HepG2 (cell line): ENCODE data around the gene MCU. TPM values are rescaled to one million over a fixed set of nuclear protein-coding genes. Genes with fewer than 3 reads are reported as not detected.

Experiments used
- ASH2L ChIP-seq: fragments of 300-600, 200-600 bp; sonication (generic); IDR thresholded peaks from 2 replicates; pipeline ENCODE4 v1.7.0; 2017; ENCODE audit warnings: low read depth, mild to moderate bottlenecking, moderate library complexity, mixed read lengths, low read length; ENCODE audit not compliant: insufficient read length
- CBFB ChIP-seq: sonication (generic); formaldehyde crosslinking; IDR thresholded peaks from 2 replicates; pipeline ENCODE4 v1.4.0; 2020; ENCODE audit warnings: missing genetic modification reagents
- FOXC1 ChIP-seq: sonication (generic); formaldehyde crosslinking; IDR thresholded peaks from 2 replicates; pipeline ENCODE4 v1.8.0; 2022; ENCODE audit warnings: mild to moderate bottlenecking, missing genetic modification reagents, borderline replicate concordance
- PHF5A ChIP-seq: IDR thresholded peaks from one replicate; pipeline ENCODE4 v1.6.1; 2018; ENCODE audit warnings: low read depth, missing genetic modification reagents; ENCODE audit not compliant: unreplicated experiment
- RBFOX2 ChIP-seq: fragments of 200-400 bp; formaldehyde crosslinking; IDR thresholded peaks from 2 replicates; pipeline ENCODE4 v1.6.1; 2017; ENCODE audit warnings: low read depth, mild to moderate bottlenecking, low read length
- RFX1 ChIP-seq: fragments of 450-650 bp; IDR thresholded peaks from 2 replicates; pipeline ENCODE4 v1.6.1; 2017
- SP4 ChIP-seq: sonication (generic); formaldehyde crosslinking; IDR thresholded peaks from 2 replicates; pipeline ENCODE4 v1.8.1; 2023; ENCODE audit warnings: mild to moderate bottlenecking, missing genetic modification reagents
- TCF7 ChIP-seq: sonication (generic); IDR thresholded peaks from 2 replicates; pipeline ENCODE4 v1.6.1; 2016; ENCODE audit warnings: antibody characterized with exemption, low read depth
- ZNF136 ChIP-seq: sonication (generic); formaldehyde crosslinking; IDR thresholded peaks from 2 replicates; pipeline ENCODE4 v1.8.1; 2022; ENCODE audit warnings: low read depth, mild to moderate bottlenecking, moderate library complexity, missing genetic modification reagents
- polyA plus RNA-seq, 8 experiments: library from polyadenylated mRNA; depleted of rRNA in 3 of 8; stranded (reverse) in 7 of 8; unstranded in 1 of 8; fragments of >200 nt; fragmentation: Illumina TruSeq in 4 of 8; extraction: Trizol in 4 of 8; gene quantifications; 2 replicates each; pipeline versions ENCODE4 v1.2.1 to v1.2.3, GENCODE V29; 2011 to 2016; ENCODE audit warnings: low read depth in 4 of 8, missing spikeins in 1 of 8, mixed read lengths in 1 of 8; ENCODE audit not compliant: insufficient read depth in 1 of 8
- total RNA-seq, 5 experiments: library from RNA; depleted of rRNA; stranded (reverse); fragments of >200 nt; fragmentation: Illumina TruSeq; extraction: Trizol; gene quantifications; 2 replicates each; pipeline ENCODE4 v1.2.3, GENCODE V29; 2016; ENCODE audit warnings: low read depth in 1 of 5
- TF ChIP-seq, protein P1 (sequence below): sonication (generic); formaldehyde crosslinking; IDR thresholded peaks from 2 replicates; pipeline ENCODE4 v1.8.0; 2022; ENCODE audit warnings: missing genetic modification reagents, mild to moderate bottlenecking, moderate library complexity, borderline replicate concordance
- TF ChIP-seq, protein P2 (sequence below): IDR thresholded peaks from 2 replicates; pipeline ENCODE4 v1.4.0; 2020; ENCODE audit warnings: mild to moderate bottlenecking, missing genetic modification reagents
- TF ChIP-seq, protein P3 (sequence below): sonication (generic); formaldehyde crosslinking; IDR thresholded peaks from 2 replicates; pipeline ENCODE4 v1.4.0; 2020; ENCODE audit warnings: mild to moderate bottlenecking, missing genetic modification reagents

The MCU gene
- total and polyA plus RNA-seq, 2 of the 13 experiments (the other 11 are each of a cell fraction or from before 2014, with no cell fraction given): 25.9 to 64.5 TPM

DNA sequence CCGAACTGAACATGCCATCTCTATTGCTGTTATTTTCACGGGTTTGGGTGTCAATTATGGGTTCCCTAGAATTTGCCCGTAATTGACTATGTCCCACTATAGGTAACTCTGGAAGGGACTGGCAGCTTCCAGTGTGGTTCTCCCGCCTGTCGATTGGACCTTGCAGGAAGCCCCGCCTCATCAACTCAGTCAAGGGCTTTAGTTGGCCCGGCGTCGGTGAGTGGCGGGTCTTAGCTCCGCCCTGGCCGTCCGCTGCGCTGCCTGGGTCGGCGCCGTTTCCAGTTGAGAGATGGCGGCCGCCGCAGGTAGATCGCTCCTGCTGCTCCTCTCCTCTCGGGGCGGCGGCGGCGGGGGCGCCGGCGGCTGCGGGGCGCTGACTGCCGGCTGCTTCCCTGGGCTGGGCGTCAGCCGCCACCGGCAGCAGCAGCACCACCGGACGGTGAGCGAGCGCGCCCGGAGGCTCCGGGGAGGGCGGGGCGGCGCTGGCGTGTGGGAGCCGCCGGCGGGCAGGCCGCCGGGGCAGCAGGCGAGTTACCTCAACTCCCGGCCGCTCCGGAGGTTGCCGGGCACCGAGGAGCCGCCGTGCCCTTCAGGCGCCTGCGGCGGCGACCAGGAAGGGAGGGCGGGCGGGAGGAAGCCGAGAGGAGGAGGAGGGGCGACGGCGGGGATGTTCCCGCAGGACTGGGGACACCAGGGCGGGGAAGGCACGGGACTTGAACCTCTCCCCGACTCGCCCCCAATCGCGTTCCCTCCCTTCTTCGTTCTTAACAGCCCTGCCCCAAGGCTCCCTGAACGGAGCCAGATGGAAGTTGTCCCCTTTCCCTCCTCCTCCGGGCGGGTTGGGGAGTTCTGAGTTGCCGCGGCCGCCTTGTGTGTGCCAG is at the start of gene MCU (continued):
- TF ChIP-seq, protein P1, sequence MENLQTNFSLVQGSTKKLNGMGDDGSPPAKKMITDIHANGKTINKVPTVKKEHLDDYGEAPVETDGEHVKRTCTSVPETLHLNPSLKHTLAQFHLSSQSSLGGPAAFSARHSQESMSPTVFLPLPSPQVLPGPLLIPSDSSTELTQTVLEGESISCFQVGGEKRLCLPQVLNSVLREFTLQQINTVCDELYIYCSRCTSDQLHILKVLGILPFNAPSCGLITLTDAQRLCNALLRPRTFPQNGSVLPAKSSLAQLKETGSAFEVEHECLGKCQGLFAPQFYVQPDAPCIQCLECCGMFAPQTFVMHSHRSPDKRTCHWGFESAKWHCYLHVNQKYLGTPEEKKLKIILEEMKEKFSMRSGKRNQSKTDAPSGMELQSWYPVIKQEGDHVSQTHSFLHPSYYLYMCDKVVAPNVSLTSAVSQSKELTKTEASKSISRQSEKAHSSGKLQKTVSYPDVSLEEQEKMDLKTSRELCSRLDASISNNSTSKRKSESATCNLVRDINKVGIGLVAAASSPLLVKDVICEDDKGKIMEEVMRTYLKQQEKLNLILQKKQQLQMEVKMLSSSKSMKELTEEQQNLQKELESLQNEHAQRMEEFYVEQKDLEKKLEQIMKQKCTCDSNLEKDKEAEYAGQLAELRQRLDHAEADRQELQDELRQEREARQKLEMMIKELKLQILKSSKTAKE (CRISPR knock-in tag): no peak
- TF ChIP-seq SP4 (CRISPR knock-in tag) (peak; percentile 97), FOXC1 (peak; percentile 36; the same call in 1 of the 2 replicates), RFX1 (no peak), RBFOX2 (peak; percentile 86), PHF5A (CRISPR knock-in tag) (no peak), CBFB (no peak), ZNF136 (CRISPR knock-in tag) (no peak), ASH2L (peak; percentile 14), TCF7 (no peak)
- TF ChIP-seq, protein P2, sequence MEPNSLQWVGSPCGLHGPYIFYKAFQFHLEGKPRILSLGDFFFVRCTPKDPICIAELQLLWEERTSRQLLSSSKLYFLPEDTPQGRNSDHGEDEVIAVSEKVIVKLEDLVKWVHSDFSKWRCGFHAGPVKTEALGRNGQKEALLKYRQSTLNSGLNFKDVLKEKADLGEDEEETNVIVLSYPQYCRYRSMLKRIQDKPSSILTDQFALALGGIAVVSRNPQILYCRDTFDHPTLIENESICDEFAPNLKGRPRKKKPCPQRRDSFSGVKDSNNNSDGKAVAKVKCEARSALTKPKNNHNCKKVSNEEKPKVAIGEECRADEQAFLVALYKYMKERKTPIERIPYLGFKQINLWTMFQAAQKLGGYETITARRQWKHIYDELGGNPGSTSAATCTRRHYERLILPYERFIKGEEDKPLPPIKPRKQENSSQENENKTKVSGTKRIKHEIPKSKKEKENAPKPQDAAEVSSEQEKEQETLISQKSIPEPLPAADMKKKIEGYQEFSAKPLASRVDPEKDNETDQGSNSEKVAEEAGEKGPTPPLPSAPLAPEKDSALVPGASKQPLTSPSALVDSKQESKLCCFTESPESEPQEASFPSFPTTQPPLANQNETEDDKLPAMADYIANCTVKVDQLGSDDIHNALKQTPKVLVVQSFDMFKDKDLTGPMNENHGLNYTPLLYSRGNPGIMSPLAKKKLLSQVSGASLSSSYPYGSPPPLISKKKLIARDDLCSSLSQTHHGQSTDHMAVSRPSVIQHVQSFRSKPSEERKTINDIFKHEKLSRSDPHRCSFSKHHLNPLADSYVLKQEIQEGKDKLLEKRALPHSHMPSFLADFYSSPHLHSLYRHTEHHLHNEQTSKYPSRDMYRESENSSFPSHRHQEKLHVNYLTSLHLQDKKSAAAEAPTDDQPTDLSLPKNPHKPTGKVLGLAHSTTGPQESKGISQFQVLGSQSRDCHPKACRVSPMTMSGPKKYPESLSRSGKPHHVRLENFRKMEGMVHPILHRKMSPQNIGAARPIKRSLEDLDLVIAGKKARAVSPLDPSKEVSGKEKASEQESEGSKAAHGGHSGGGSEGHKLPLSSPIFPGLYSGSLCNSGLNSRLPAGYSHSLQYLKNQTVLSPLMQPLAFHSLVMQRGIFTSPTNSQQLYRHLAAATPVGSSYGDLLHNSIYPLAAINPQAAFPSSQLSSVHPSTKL: no peak
- TF ChIP-seq, protein P3, sequence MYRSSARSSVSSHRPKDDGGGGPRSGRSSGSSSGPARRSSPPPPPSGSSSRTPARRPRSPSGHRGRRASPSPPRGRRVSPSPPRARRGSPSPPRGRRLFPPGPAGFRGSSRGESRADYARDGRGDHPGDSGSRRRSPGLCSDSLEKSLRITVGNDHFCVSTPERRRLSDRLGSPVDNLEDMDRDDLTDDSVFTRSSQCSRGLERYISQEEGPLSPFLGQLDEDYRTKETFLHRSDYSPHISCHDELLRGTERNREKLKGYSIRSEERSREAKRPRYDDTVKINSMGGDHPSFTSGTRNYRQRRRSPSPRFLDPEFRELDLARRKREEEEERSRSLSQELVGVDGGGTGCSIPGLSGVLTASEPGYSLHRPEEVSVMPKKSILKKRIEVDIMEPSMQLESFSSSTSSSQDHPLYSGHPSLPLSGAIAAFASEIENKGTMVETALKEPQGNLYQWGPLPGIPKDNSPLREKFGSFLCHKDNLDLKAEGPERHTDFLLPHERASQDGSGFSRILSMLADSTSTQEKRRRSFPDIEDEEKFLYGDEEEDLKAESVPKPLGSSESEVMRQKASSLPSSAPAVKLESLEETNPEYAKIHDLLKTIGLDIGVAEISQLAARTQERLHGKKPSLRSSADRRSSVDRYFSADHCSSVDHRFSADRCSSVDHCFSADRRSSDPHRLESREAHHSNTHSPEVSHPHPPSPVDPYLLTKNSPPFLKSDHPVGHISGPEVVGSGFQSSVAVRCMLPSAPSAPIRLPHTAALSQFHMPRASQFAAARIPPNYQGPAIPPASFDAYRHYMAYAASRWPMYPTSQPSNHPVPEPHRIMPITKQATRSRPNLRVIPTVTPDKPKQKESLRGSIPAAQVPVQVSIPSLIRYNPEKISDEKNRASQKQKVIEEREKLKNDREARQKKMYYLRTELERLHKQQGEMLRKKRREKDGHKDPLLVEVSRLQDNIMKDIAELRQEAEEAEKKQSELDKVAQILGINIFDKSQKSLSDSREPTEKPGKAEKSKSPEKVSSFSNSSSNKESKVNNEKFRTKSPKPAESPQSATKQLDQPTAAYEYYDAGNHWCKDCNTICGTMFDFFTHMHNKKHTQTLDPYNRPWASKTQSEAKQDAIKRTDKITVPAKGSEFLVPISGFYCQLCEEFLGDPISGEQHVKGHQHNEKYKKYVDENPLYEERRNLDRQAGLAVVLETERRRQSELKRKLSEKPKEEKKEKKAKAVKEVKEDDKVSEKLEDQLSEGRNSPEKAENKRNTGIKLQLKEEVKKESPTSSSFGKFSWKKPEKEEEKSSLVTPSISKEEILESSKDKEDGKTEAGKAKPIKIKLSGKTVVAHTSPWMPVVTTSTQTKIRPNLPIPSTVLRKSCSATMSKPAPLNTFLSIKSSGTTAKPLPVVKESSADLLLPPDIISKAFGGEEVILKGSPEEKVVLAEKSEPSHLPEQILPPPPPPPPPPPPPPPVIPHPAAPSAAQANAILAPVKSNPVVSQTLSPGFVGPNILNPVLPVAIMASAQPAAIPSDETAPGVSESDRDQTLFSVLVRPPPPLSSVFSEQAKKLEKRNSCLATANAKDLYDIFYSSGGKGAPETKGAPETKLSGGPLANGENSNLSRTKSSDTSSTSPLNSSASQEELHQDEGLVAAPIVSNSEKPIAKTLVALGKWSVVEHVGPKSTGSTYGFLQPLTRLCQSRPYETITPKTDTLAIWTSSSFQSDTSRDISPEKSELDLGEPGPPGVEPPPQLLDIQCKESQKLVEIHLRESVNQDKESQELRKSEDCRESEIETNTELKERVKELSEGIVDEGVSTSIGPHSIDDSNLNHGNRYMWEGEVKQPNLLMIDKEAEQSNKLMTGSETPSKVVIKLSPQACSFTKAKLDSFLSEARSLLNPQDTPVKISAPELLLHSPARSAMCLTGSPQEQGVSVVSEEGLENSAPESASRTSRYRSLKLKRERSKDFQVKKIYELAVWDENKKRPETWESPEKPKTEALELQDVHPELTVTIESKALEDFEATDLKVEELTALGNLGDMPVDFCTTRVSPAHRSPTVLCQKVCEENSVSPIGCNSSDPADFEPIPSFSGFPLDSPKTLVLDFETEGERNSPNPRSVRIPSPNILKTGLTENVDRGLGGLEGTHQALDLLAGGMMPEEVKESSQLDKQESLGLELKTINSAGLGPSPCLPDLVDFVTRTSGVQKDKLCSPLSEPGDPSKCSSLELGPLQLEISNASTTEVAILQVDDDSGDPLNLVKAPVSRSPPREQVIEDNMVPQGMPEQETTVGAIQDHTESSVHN (CRISPR knock-in tag): no peak
